ENCODE results near the gene CCDC138. TPM values are rescaled to one million over a fixed set of nuclear protein-coding genes. Genes with fewer than 3 reads are reported as not detected.

CCDC138 gene
- total RNA-seq, 1 donor from 2014 or later, result 12.0 TPM

- peak; percentile 2 for DNase-seq
These were observed 43.2 kb downstream of the CCDC138 start for GRCh38 chr2:108829578-108830310.

GRCh38 chr2:108833219-108833618 lies 46.6 kb downstream of the CCDC138 start:
- DNase-seq, result peak; percentile 28

GRCh38 chr2:108834620-108835019 lies 48.0 kb downstream of the CCDC138 start:
- no peak for DNase-seq

- no peak for DNase-seq
These were observed 48.5 kb downstream of the CCDC138 start for GRCh38 chr2:108835040-108835439.

GRCh38 chr2:108837198-108837597 lies 50.6 kb downstream of the CCDC138 start:
- no peak for DNase-seq

GRCh38 chr2:108841506-108841905 lies 54.9 kb downstream of the CCDC138 start:
- no peak for DNase-seq

GRCh38 chr2:108845923-108846322 lies 59.4 kb downstream of the CCDC138 start:
- no peak for DNase-seq

GRCh38 chr2:108847000-108847399 lies 60.4 kb downstream of the CCDC138 start:
- DNase-seq, result no peak

- DNase-seq, result no peak
These were observed 65.8 kb downstream of the CCDC138 start for GRCh38 chr2:108852375-108852774.

- no peak for DNase-seq
These were observed 66.8 kb downstream of the CCDC138 start for GRCh38 chr2:108853421-108853820.

- DNase-seq, result no peak
These were observed 67.9 kb downstream of the CCDC138 start for GRCh38 chr2:108854484-108854883.

- DNase-seq, result peak; percentile 50
These were observed 68.6 kb downstream of the CCDC138 start for GRCh38 chr2:108855194-108855593.

GRCh38 chr2:108858894-108859293 lies 72.3 kb downstream of the CCDC138 start:
- no peak for DNase-seq

- DNase-seq, result no peak
These were observed 79.5 kb downstream of the CCDC138 start for GRCh38 chr2:108866041-108866440.

- no peak for DNase-seq
These were observed 82.3 kb downstream of the CCDC138 start for GRCh38 chr2:108868911-108869310.

- DNase-seq, result no peak
These were observed 83.0 kb downstream of the CCDC138 start for GRCh38 chr2:108869542-108869941.

- no peak for DNase-seq
These were observed 83.6 kb downstream of the CCDC138 start for GRCh38 chr2:108870069-108870644.

GRCh38 chr2:108877506-108877905 lies 90.9 kb downstream of the CCDC138 start:
- DNase-seq, result no peak

- no peak for DNase-seq
These were observed 91.7 kb downstream of the CCDC138 start for GRCh38 chr2:108878276-108878675.

- DNase-seq, result peak; percentile 9
These were observed 98.0 kb downstream of the CCDC138 start for GRCh38 chr2:108884619-108885018.

- DNase-seq, result no peak
These were observed 103.3 kb downstream of the CCDC138 start for GRCh38 chr2:108889907-108890306.

- no peak for DNase-seq
These were observed 106.7 kb downstream of the CCDC138 start for GRCh38 chr2:108893277-108893676.

- DNase-seq, result no peak
These were observed 108.2 kb downstream of the CCDC138 start for GRCh38 chr2:108894766-108895165.

- DNase-seq, result no peak
These were observed 108.6 kb downstream of the CCDC138 start for GRCh38 chr2:108895188-108895587.
